Prostate gland (tissue), 2 donors: ENCODE measurements around the gene TIMM22.

ENCODE experiments used
- POLR2A ChIP-seq: fragments of 450-650 bp; IDR thresholded peaks from one replicate; pipeline ENCODE4 v1.6.1; 2016; ENCODE audit warnings: antibody characterized with exemption, mild to moderate bottlenecking
- TF ChIP-seq, protein P1 (sequence below), 4 experiments: fragments of 200-600 bp in 2 of 4; fragments of 450-650 bp in 2 of 4; sonication (generic) in 2 of 4; IDR thresholded peaks; 1 replicate in 3 of 4; 2 replicates in 1 of 4; pipeline ENCODE4 v1.5.1; 2016 to 2019; ENCODE audit warnings: antibody characterized with exemption in 4 of 4, mild to moderate bottlenecking in 2 of 4, moderate library complexity in 2 of 4

DNA sequence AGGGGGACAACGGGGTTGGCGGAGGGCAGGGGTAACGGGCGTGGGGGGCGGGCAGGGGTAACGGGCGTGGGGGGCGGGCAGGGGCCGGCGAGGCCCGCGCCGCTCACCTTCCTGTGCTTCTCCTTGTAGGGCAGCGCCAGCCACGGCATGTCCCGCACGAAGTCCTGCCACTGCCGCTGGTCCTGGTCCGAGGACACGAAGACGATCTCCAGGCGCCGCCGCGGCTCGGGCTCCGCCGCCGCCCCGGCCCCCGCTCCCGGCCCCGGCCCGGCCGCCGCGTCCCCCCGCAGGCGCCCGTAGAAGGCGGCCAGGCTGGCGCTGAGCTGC is 17.8 kb upstream of the TIMM22 start:
- TF ChIP-seq, protein P1, sequence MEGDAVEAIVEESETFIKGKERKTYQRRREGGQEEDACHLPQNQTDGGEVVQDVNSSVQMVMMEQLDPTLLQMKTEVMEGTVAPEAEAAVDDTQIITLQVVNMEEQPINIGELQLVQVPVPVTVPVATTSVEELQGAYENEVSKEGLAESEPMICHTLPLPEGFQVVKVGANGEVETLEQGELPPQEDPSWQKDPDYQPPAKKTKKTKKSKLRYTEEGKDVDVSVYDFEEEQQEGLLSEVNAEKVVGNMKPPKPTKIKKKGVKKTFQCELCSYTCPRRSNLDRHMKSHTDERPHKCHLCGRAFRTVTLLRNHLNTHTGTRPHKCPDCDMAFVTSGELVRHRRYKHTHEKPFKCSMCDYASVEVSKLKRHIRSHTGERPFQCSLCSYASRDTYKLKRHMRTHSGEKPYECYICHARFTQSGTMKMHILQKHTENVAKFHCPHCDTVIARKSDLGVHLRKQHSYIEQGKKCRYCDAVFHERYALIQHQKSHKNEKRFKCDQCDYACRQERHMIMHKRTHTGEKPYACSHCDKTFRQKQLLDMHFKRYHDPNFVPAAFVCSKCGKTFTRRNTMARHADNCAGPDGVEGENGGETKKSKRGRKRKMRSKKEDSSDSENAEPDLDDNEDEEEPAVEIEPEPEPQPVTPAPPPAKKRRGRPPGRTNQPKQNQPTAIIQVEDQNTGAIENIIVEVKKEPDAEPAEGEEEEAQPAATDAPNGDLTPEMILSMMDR (IDR thresholded peaks at IDR 0.05): no peak
- TF ChIP-seq POLR2A: no peak
